GM19397 (cell line): Measurements from ENCODE around the gene AJM1.
"Not testable (repeated sequence)": the region's sequence is repeated elsewhere in the genome, so short reads cannot be mapped to it uniquely, and the experiment has no call there.

ENCODE experiments used
- ATAC-seq: cut with Tn5 transposase; IDR thresholded peaks from one replicate; pipeline ENCODE4 v1.9.1; 2021; ENCODE audit warnings: mild to moderate bottlenecking, moderate library complexity; ENCODE audit not compliant: unreplicated experiment

The AJM1 gene

DNA sequence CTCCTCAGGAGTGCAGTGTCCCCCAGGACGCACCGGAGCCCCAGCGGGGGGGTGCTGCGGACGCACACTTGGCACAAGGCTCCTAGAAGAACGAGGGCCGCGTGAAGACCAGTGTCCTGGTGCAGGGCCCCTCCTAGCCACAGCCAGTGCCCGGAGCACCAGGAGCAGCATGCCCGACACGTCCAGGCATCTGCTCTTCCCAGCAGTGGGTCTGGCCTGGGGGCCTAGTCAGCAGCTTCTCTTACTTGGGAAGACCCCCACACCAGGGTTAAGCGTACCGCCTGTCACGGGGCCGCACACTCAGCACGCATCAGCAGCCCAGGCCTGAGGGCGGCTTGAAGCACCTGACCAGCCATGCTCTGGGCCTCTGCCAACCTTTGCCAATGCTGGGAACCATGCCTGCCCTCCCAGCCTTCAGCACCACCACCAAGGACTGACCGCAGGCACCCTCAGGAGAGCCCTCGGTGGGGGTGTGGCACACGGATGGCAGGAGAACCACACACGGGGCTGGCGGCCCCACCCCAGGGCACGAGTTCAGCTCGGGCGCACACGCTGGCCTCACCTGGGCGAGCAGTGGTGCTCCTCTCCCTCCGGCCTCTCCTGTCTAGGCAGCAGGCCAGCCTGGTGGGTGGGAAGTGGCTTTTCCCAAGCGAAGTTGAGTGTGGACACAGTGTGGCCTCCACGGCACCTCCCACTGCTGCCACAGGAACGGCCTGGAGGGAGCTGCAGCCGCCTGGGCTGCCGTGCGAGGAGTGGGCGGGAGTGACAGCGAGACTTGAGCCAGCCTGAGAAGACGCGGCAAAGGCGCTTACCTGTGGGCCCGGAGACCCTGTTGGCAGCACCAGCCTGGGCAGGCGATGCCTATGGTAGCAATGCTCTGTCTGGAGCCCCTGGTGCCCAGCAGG lies 12.0 kb upstream of the AJM1 start:
- no peak for ATAC-seq

DNA sequence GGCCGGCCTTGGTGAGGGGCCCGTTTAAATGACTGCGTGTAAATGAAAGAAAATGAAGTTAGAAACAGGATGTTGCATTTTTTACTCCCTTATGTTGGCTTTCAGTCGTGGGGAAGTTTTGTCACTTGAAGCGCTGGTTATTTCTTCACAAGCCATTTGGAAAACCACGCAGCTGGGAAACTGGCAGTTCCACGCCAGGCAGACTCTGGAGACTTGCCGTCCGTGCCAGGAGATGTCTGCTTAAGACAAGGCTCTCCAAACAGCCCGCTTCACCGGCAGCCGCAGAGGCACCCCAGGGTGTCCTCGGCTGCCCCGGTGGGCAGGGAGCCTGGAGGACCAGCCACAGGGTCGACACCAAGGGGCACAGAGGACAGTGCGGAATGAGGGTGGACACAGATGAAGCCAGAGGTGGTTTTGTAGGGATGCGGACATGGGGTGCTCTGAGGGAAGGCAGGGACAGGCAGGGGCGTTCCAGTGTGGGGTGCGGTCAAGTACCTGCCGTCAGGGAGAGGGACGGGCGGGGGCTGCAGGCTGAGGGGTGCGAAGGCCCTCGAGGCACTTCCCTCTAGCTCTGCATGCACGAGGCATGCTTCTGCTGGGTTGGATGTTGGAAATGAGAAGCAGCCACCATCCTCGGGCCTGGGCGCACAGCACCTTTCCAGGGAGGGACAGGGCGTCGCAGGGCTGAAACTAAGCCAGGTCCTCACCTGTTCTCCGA lies 11.1 kb upstream of the AJM1 start:
- no peak for ATAC-seq

DNA sequence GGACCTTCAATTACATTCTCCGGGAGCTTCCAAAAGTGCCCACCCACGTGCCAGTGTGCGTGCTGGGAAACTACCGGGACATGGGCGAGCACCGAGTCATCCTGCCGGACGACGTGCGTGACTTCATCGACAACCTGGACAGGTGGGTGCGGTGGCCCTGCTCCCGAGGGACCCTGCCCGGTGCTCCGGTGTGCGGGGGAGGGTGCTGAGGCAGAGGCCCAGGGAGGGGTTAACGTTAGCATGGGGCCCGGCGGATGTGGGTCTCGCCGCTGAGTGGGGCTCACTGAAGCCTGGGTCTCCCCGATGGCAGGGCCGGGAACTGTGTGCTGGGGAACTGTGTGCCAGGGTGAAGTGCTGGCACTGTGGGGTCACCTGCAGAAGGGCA lies 10.6 kb upstream of the AJM1 start:
- ATAC-seq: no peak

DNA sequence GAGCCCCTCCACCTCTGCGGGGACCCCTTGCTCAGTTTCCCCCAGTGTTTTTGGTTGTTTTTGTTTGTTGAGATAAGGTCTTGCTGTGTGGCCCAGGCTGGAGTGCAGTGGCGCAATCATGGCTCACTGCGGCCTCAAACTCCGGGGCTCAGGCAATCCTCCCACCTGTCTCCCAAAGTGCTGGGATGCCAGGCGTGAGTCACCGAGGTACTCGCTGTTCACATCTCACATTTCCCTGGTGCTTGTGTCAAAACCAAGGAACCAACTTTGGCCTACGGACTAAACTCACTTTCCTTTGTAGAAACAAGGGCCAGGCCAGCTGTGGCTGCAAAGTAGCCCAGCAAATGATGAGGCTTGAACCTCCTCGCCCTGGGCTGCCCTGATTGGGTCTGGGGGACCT lies 9.7 kb upstream of the AJM1 start:
- no peak for ATAC-seq

DNA sequence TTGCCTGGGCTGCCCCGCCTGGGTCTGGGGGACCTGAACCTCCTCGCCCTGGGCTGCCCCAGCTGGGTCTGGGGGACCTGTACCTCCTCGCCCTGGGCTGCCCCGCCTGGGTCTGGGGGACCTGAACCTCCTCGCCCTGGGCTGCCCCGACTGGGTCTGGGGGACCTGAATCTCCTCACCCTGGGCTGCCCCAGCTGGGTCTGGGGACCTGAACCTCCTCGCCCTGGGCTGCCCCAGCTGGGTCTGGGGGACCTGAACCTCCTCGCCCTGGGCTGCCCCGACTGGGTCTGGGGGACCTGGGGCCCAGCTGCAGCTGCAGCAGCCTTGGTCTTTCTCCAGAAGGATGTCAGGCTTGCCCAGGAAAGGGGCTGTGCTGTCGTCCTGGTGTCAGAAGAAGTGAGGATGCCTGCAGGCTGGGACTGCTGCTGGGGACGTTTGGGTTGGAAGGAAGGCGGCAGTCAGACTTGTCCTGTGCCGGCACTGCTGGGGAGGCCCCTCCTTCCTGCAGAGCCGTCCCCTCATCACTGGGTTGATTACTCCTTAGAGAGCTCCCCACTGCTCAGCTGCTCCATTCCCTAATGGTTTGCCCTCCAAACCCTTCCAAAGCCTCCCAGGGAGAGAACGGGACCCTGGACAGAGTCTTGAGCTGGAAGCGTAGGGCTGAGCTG lies 8.8 kb upstream of the AJM1 start:
- ATAC-seq: not testable (repeated sequence)

DNA sequence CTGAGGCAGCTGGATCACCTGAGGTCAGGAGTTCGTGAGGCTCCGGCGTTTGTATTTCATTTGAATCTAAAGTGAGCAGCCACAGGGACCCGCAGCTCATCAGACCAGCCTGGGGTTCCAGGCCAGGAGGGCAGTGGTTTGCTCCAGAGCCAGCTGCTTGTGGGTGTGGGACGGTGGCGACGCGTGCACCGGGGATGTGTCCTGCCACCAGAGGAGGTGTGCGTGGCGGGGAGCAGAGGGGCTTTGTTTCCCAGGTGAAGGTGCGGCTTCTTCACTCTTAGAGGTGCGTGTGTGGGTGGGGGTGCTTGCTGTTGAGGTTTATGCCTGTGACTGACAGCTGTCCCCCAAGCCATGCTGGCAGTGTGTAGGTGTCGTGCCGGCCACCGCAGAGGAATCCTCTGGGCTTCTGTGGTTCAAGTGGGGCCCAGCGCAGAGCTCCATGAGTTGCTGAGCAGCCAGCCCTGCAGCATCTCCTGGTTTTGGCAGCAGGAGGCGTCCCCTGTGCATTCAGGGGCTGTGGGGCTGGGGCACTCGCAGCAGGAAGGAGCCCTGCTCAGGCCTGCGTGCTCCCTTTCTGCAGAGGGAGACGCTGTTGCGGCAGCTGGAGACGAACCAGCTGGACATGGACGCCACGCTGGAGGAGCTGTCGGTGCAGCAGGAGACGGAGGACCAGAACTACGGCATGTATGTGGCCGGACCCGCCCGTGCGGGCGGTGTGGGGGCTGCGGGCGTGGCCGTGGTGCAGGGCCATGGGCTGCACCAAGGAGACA lies 6.9 kb upstream of the AJM1 start:
- ATAC-seq: no peak

DNA sequence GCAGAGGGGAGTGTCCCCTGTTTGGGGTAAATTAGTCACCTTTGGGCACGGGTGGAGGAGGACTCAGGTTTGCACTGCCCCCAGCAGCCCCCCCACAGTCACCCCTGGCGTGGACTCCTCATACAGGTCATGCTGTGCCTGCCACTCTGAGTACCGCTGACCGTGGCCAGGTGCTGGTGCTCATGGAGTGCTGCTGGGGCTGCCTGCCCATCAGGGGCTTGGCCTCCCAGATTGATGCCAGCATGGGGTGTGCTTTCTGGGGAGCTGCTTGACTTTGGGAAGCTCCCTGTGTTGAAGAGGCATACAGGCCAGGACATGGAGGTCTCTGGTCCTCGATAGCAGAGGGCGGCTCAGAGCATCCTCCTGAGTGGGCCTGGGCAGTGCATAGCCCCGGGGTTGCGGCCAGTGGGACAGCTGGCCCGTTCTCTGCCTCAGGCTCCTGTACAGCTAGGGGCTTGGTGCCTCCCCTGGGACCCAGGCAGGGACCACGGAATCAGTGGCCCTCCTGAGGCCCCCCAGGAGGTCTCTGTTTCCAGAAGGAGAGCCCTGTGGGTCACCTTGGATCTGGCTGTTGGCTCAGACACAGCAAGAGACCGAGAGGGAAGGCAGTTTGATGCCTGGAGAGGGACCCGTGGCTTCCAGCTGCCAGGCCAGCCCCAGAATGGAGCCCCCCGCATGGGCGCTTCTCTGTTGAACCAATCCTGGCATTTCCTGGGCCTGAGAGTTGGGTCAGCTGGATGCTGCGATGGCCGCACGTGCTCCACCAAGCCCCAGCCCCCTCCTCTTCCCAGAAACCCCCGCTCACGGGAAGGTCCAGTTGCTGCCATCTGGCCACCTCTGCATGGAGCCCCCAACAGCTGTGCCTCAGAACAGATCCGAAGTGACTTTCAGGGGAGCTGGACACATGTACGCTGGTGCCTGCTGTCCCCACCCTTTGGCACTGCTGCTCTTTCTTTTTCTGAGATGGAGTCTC lies 6.1 kb upstream of the AJM1 start:
- no peak for ATAC-seq

- ATAC-seq: no peak
Observed at GRCh38 chr9:136837146-136837855, 5.0 kb upstream of the AJM1 start.

DNA sequence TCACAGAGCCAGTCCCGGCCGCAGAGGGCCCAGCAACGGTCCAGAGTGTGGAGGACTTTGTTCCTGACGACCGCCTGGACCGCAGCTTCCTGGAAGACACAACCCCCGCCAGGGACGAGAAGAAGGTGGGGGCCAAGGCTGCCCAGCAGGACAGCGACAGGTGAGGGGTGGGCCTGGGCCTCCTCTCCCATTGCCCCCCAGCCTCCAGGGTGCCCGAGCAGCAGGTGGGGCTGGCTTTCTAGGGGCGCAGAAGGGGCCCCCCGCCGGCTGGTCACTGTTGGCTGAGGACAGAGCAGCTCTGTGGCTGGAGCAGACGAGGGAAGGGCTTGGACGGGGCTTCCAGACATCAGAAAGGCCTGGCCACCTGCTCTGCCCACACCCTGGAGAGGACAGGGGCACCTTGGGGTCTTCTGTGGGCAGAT lies 4.4 kb upstream of the AJM1 start:
- ATAC-seq: not testable (repeated sequence)

DNA sequence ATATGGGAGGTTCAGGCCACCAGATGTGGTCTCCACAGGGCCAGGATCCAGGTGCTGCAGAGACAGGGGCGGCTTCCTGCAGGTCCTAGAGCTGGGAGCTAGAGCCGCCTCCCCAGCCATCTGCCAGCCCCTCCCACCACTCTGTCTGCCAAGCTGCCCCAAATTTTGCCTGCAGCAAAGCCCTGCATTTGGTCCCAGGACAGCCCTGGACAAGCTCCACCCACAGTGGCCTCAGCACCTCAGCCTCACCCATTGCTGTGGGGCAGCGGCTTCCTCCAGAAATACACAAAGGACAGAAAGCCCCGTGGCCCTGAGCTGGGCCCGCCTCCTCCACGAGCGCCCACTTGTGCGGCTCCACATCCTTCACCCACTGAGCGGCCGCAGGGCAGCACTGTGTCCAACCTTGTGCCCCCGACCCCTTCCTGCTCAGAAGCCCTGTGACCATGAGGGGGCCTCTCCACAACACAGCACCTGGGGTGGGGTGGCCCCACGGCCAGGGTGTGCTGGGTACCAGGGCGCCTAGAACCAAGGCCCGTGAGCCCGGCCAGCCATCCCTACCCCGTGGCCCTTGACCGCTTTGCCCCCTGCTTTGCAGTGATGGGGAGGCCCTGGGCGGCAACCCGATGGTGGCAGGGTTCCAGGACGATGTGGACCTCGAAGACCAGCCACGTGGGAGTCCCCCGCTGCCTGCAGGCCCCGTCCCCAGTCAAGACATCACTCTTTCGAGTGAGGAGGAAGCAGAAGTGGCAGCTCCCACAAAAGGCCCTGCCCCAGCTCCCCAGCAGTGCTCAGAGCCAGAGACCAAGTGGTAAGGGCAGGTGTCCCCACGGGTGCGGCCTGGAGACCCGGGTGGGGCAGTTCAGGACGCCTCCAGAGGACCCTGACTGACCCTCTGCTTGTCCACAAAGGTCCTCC lies 3.7 kb upstream of the AJM1 start:
- ATAC-seq: no peak

DNA sequence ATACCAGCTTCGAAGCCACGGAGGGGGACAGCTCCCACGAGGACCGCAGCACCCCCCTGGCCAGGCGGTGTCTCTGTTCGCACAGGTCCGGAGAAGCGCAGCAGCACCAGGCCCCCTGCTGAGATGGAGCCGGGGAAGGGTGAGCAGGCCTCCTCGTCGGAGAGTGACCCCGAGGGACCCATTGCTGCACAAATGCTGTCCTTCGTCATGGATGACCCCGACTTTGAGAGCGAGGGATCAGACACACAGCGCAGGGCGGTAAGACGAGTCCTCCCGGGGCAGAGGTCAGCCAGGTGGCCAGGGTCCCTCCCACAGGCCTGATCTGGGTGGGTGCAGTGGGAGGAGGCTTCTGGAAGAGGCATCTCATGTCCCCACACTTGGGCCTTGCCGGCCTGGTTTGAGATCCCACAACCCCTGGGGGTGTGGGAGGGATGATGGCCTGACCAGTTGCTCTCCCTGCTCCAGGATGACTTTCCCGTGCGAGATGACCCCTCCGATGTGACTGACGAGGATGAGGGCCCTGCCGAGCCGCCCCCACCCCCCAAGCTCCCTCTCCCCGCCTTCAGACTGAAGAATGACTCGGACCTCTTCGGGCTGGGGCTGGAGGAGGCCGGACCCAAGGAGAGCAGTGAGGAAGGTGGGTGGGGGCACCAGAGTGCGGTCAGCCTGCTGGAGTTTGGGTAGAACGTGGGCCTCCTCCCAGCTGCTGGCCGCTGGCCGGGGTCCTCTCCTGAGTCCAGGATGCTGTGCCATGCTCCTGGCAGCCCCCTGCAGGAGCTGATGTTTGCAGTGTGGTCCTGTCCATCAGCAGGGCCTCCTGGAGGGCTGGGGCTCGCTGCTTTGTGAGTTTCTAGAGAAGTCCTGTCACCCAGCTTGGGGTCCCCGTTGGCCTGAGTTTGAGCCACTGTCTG lies 2.8 kb upstream of the AJM1 start:
- no peak for ATAC-seq

- no peak for ATAC-seq
Observed at GRCh38 chr9:136840140-136840876, 2.0 kb upstream of the AJM1 start.

- ATAC-seq: no peak
Observed at GRCh38 chr9:136840877-136841645, 1.2 kb upstream of the AJM1 start.

- ATAC-seq: not testable (repeated sequence)
Observed at GRCh38 chr9:136841646-136842379, 465 bp upstream of the AJM1 start.
